Inflammatory macrophage treated with lipopolysaccharide for 1 hour (primary cell): Measurements from ENCODE around the gene ZNF628.
"Not testable (repeated sequence)": the region's sequence is repeated elsewhere in the genome, so short reads cannot be mapped to it uniquely, and the experiment has no call there.

Experiments
- DNase-seq, 2 donors: peaks; one replicate each; pipeline ENCODE4 v3.0.0-alpha.2; 2020 to 2022

ZNF628 gene

DNA sequence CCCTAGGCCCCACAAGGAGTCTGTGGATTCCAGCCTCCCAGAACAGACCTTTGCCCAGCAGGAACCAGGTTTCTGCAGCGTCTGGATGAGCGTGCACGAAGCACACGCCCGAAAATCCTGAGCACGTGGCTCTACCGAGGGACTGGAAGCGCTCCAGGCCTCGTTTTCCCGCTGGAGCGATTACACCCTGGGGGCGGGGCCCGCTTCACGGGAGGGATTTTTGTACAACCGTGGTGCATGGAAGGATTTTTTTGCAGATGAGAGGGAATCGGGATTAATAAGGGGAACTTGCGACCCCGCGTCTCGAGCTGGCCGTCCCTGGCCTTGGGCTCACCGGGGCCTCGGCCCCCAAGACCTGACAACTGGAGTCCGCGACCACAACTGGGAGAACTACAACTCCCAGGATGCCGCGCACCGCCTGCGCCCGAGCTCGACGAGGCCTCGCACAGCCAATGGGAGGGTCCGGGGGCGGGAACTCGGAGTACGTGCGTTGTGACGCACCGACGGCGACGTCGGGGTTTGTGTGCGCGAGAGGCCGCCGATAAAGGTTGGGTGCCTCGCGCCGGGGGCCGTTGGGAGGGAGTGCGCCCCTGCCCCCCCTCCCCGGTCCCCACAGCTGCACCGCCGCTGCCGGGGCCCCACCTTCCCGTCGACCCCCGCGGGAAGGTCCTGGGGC lies at the start of gene ZNF628:
TSS of gene ZNF628 (plus strand) at position 518 of the 676 bp plus-strand sequence. CDS start 3,294 bp downstream, outside the sequence.
- DNase-seq: peak; percentile 97

DNA sequence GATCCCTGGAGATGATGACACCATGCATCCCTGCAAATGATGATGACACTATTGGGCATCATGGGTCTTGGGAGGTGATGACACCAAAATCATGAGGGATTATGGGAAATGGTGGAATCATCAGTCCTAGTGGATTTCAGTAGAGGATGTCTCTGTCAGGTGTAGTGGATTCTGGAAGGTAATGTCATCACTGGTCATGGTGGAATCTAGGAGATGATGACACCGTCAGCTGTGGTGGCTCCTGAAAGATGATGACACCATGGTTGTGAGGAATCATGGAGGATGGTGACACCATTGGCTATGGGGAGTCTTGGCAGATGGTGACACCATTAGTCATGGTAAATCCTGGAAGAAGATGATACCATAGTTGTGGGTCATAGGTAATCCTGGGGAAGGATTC lies 45.2 kb upstream of the ZNF628 start:
- DNase-seq: no peak

DNA sequence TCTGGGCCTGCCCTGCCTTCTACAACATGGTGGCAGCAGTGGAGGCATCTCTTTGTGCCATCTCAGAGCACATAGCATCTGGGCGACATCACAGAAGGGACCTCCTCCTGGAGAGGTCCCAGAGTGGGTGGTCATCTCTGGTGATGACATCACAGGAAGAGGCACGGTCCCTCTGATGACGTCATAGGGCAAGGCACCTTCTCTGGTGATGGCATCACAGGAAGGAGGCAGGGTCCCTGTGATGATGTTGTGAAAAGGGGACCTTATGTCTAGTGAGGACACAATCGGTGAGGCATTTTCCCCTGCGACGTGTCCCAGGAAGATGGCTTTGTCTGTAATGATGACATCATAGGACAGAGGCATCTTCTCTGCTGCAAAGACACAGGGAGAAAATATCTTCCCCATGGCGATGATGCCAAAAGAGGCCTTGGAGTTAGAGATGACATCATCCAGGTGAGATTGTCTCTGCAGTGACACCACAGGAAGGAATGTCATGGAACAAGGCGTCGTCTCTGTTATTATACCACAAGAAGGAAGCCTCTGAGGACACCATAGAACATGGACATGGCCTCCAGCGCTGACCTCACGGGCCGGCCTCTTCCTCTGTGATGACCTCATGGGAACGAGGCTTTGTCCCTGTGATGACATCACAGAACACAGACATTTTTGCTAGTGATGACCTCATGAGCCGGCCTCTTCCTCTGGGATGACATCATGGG lies 44.0 kb upstream of the ZNF628 start:
- no peak for DNase-seq

DNA sequence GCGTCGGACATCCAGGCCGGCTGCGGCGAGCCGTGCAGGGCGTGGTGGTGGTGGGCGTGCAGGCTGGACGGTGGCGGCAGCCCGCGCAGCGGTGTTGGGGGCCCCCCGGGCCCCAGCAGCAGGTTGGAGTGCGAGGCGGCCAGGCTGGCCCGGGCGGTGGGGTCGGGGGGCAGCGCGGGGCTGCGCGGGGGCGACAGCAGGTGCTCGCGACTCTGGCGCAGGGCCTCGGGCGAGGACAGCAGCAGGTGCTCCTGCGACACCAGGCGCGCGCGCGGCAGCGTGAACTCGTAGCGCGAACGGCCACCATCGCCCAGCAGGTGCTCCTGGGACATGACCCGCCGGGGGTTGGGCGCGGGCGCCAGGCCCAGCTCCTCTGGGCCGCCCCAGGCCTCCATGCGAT lies 43.1 kb upstream of the ZNF628 start:
- DNase-seq: no peak

DNA sequence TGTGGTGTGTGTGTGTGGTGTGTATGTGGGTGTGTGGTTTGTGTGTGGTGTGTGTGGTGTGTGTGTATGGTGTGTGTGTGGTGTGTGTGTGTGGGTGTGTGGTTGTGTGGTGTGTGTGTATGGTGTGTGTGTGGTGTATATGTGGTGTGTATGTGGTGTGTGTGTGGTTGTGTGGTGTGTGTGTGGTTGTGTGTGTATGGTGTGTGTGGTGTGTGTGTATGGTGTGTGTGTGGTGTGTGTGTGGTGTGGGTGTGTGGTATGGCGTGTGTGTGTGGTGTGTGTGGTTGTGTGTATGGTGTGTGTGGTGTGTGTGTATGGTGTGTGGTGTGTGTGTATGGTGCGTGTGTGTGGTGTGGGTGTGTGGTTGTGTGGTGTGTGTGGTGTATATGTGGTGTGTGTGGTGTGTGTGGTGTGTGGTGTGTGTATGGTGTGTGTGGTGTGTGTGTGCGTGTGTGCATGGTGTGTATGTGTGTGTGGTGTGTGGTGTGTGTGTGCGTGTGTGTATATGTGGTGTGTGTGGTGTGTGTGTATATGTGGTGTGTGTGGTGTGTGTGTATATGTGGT lies 42.0 kb upstream of the ZNF628 start:
- DNase-seq: no peak

DNA sequence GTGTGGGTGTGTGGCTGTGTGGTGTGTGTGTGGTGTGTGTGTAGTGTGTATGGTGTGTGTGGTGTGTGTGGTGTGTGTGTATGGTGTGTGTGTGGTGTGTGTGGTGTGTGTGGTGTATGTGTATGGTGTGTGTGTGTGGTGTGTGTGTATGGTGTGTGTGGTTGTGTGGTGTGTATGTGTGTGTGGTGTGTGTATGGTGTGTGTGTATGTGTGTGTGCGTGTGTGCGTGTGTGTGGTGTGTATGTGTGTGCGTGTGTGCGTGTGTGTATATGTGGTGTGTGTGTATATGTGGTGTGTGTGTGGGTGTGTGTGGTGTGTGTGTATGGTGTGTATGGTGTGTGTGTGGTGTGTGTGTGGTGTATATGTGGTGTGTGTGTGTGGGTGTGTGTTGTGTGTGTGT lies 41.4 kb upstream of the ZNF628 start:
- DNase-seq: no peak

DNA sequence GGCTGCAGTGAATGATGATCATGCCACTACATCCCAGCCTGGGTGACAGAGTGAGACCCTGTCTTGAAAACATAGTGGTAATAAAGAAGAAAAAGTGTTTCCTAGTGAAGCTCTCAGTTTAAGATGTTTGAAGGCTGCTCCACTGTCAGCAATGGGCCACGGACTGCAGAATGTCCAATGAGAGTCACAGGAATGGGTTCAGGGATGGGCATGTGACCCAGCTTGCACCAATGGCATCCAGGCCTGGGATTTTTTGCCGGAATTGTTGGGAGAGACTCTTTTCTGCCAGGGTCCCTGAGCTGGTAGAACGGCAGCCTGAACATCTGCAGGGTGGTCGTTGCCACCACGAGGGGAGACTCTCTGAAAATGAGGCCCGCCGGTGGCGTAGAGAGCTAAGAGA lies 39.6 kb upstream of the ZNF628 start:
- no peak for DNase-seq

DNA sequence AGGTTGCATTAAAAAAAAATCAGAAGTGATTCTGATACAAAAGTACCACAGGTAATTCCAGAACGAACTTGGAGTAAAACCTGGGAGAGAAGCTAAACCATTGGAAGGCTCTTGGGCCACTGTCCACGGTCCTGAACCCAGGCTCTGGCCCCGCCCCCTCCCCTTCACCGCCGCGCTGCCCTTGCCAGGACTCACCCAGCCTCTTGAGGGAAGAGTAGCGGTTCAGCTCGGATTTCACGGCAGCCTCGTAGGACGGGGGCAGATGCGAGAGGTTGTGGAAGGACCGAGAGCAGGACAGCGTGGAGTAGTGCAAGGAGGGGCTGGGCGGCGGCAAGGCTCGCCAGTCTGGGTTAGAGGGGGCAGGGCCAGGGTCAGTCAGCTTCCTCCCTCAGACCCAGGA lies 39.0 kb upstream of the ZNF628 start:
- peak in 1 of 2 donors; percentile 68 for DNase-seq

DNA sequence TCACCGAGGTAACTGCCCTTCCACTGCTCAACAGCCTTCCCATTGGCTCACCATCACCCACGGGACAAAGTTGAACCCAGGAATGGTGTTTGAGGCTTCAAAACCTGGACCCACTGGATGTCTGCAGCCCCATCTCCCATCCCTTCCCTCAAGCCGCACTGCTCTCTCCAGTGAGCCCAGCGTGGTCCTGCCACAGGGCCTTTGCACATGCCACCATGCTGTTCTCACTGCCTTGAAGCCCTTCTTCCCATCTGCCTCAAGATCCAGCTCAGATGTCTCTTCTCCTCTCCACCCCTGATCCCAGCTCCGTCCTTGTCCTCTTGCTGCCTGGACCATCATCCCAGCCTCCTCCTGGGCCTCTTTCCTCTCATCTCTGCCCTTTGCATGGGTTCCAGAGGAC lies 37.4 kb upstream of the ZNF628 start:
- DNase-seq: no peak

DNA sequence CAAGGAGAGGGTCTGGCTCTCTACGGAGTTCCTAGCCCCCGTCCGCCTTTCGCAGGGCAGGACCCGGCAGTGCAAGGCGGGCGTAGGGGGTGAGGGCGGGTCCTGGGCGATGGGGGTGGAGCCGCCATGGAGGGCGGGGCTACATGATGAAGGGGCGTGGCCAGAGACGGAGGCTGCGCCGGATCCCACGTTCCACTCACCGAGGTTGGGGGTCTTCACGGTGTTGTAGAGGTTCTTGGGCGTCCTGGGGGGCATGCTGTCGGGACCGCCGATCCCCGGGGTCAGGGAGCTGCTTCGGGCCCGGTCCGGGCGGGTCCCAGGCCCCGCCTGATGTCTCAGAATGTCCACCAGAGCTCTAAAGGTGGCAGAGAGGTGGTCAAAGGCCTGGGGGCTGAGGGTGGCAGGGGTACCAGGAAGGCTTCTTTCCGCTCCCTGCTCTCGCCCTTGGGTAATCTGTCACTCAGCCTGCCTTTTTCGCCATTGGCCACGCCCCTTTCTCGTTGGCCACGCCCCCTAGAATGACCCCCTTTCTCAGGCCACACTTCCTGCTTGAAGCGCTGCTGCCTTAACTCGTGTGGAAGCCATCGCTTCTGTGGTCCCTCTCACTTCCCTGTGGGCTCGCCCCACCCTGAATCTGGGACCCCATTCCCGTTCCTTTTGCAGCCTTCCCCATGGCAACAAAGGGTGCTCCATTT lies 35.9 kb upstream of the ZNF628 start:
- DNase-seq: peak in 1 of 2 donors; percentile 40

DNA sequence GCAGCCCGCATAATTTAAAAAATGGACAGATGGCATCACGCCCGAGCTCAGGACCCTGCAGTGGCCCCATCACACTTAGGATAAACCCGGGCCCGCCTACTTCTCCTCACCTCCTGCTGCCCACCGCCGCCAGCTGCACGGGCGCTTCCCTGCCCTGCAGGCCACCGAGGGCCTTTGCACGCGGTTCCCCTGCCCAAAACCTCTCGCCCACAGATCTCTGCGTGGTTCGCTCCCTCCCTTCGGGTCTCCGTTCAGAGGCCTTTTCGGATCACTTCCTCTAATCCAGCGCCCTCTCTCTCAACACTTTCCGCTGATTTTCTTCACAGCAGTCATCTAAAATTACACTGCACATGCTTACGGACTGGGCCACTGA lies 35.1 kb upstream of the ZNF628 start:
- peak; percentile 37 to 51 for DNase-seq

DNA sequence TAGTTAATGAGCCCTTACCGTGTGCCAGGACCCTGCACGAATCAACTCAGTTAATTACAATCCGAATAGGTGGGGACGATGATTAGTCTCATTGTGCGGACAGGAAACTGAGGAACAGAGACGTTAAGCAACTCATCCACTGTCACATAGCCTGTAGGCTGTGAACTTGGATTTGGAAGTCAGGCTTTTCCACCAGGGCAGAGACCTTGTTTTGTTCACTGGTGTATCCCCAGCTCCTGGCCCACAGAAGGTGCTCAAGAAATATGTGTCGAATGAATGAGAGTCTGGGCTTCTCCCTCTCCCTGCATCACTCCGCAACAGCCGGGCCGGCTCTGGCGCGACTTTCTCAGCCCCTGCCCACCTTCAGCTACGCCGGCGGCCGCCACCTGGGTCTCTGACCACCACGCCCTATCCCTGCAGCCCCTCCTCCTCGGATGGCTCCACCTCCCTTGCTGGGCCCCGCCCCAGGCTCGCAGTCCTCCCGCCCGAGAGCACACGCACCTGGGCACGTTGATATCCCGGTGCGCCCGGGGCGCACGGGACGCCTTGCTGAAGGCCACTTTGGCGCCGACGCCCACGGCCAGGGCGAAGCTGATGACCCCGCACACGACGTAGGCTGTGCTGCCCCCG lies 34.6 kb upstream of the ZNF628 start:
- DNase-seq: no peak

DNA sequence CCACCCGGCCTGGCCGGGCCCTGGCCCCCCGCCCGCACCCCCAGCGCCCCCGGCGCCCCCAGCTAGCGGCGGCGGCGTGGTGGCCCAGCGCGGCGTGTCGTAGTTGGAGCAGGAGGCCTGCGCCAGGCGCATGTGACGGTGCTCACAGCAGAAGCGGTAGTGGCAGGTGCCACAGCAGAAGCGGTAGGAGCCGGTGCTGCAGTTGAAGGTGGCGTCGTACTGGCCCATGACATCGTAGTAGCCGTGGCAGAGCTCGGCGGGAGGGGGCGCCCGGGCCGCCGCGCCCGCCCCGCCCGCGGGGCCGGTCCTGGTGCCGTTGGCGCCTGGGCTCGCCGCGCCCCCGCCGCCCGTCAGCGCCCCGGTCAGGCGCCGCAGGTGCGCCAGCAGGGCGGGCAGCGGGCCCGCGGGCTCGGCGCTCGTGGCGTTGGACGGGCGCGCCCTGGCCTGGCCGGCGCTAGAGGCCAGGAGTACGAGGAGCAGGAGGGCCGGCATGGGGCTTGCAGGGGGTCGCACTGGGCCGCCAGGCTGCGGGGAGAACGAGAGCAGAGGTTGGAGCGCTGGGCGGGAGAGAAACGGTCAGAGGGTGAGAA lies 34.0 kb upstream of the ZNF628 start:
- no peak for DNase-seq

DNA sequence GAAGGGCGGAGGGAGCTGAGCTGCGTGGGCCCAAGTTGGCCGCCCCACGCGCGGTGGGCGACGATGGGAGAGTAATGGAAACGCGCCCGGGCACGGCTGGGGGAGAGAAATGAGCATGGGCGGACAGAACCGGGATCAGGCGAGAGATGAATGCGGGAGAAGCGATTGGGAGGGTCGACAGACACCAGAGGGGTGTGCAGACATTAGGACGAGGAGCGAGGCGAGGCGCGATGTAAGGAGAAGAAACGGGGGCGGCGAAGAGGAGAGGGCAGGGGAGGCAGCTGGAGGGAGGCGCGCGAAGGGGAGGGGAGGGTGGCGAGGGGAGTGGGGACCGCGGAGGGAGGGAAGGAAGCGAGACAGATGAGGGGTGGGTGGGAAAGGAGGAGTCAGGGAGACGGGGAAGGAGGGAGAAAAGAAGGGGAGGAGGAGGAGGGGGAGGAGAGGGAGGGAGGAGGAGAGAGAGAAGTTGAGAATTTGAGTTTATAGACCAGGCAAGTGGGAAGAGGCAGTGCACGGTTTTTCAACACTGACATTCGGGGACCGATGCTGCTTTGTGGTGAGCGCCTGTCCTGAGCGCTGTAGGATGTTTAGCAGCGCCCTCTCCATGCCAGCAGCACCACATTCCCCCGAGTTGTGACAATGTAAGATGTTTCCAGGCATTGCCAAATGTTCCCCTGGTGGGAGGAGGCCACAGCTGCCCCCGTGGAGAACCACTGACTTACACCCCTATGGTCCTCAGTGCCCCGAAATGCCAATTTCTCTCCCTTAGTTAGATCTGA lies 33.2 kb upstream of the ZNF628 start, which contains the start of gene SHISA7:
TSS of gene SHISA7 (minus strand) at position 256 of the 779 bp plus-strand sequence. CDS start 437 bp downstream, outside the sequence.
- DNase-seq: no peak

DNA sequence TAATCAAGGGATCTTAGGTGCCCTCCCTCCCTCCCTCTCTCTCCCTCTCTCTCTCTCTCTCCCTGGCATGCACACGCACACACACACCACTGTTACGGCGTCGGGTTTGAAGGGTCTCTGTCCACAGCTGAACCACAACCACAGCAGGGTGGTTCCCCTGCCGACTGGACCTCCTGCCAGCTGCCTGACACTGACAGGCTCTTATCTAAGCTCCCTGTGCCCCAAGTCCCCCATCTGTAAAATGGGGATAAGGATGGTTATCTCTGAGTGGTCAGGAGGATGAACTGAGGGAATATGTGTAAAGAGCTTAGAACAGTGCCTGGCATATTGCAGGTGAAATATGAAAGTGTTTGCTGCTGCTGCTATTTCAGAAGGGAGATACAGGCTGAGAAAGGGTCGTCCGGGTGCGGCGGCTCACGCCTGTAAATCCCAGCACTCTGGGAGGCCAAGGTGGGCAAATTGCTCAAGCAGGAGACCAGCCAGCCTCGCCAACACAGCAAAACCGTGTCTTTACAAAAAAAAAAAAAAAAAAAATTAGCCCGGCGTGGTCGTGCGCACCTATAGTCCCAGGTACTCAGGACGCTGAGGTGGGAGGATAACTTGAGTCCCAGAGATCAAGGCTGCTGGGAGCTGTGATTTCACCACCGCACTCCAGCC lies 32.5 kb upstream of the ZNF628 start:
- no peak for DNase-seq

DNA sequence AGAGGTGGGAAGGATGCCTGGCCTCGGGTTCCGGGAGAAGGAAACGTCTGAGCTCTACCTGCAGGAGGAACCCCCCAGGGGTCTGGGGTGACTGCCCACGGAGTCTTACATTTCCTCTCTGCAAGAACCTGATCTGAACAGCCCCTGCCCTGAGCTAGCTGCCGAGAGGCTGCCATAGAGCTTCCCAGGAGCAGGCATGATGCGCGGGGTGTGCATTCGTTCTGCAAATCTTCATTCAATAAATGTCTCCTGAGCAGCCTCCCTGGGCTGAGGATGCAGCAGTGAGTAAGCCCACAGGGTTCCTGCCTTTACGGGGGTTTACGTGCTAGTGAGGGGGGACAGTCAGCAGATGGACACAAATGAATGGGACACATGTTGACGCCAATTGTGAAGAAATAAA lies 31.8 kb upstream of the ZNF628 start:
- no peak for DNase-seq

DNA sequence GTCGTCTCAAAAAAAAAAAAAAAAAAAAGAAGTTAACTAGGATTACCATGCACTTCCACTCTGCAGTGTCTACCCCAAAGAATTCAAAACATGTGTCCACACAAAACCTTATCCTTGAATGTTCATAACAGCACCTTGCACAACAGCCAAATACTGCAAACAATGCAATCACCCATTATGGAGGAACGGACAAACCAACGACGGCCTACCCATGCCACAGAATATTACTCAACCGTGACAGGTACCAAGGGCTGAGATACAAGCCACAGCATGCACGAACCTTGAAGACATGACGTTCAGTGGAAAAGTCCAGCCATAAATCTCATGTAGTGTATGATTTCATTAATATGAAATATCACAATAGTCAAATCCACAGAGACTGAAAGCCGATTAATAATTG lies 30.4 kb upstream of the ZNF628 start:
- no peak for DNase-seq

DNA sequence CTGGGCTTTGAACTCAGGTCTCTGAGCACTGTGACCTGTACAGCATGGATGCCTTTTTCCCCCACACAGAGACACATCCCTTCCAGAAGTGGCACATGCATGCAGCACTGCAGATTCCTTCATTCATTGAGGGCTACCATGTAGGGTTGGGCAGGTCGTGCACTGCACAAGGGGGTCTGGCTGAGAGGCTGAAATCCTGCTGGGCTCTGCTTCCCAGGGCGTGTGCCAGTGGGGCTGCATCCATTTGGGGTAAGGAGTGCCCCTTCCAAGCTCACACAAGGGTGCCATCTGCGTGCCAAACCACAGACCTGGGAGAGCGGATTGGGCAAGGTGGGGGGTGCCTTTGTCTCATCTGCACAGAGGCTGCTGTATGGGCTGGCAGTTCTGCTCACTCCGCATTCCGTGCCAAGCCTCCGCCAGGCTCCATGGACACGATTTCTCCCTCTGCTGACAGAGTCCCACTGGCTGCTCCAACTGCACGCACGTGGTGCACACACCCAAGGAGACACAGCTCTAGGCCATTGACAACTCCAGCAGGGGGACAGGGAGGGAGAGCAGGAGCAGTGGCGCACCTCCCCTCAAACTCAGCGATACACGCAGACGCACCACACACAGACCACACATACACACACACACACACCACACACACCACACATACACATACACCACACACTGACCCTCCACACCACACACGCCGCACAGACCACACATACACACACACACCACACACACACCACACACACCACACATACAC lies 28.8 kb upstream of the ZNF628 start:
- DNase-seq: no peak

DNA sequence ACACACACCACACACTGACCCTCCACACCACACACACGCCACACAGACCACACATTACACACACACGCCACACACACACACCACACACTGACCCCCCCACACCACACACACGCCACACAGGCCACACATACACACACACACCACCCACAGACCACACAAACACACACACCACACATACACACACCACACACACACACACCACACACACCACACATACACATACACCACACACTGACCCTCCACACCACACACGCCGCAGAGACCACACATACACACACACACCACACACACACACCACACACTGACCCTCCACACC lies 28.3 kb upstream of the ZNF628 start:
- not testable (repeated sequence) for DNase-seq

DNA sequence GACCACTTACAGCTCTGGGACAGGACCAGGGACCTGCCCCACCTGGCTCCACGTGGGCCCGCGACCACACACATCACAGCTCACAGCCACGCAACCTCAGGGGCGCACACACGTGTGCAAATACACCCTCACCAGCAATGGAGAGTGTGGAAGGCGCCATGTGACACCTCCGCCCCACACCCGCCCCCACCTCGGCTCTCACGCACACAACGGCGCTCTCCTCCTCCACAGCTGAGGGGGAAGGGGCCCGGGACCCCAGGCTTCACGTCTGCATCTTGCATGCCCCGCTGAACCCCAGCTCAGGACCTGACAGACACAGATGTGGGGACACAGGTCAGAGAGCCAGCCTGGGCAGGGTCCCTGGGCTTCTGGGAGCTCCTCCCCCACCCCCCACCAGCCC lies 26.9 kb upstream of the ZNF628 start:
- DNase-seq: no peak
